GM23338 (cell line): ENCODE results near the gene KIF6. TPM values are rescaled to one million over a fixed set of nuclear protein-coding genes. Genes with fewer than 3 reads are reported as not detected.

Source experiments
- ATAC-seq: fragments of 200-7000 bp; cut with Tn5 transposase; 3 replicates; pipeline ENCODE4 v1.9.1; 2020
- DNase-seq: peaks from one replicate; pipeline ENCODE4 v3.0.0-alpha.2; 2015; ENCODE audit warnings: low spot score
- H2AFZ ChIP-seq: fragments of 200-600 bp; sonication (generic); 2 replicates; pipeline ENCODE4 v1.8.0; 2016; ENCODE audit warnings: antibody characterized with exemption, mild to moderate bottlenecking, moderate library complexity
- H3F3A ChIP-seq: fragments of 200-600 bp; sonication (generic); replicated peaks from 2 replicates; pipeline ENCODE4 v1.8.0; 2017; ENCODE audit warnings: antibody characterized with exemption, mixed run types, low read depth
- H3K27ac ChIP-seq: fragments of 200-600 bp; sonication (generic); 2 replicates; pipeline ENCODE4 v1.6.1; 2016; ENCODE audit warnings: low read depth
- H3K27me3 ChIP-seq: fragments of 200-600 bp; sonication (generic); 2 replicates; pipeline ENCODE4 v1.8.0; 2016; ENCODE audit warnings: mild to moderate bottlenecking, mixed run types, moderate library complexity; ENCODE audit not compliant: insufficient read depth
- H3K36me3 ChIP-seq: fragments of 200-600 bp; sonication (generic); 2 replicates; pipeline ENCODE4 v1.8.0; 2016; ENCODE audit warnings: mild to moderate bottlenecking; ENCODE audit not compliant: insufficient read depth
- H3K4me1 ChIP-seq: fragments of 200-600 bp; sonication (generic); 2 replicates; pipeline ENCODE4 v1.8.0; 2016; ENCODE audit warnings: mild to moderate bottlenecking, moderate library complexity; ENCODE audit not compliant: insufficient read depth
- H3K4me2 ChIP-seq: fragments of 200-600 bp; sonication (generic); 2 replicates; pipeline ENCODE4 v1.7.1; 2017; ENCODE audit warnings: mixed run types
- H3K4me3 ChIP-seq: fragments of 200-600 bp; sonication (generic); 2 replicates; pipeline ENCODE4 v1.6.1; 2016; ENCODE audit warnings: mixed run types
- H3K79me2 ChIP-seq: fragments of 200-600 bp; sonication (generic); replicated peaks from 2 replicates; pipeline ENCODE4 v1.8.0; 2017; ENCODE audit warnings: mild to moderate bottlenecking; ENCODE audit not compliant: insufficient read depth
- H3K9me2 ChIP-seq: fragments of 200-600 bp; sonication (generic); 2 replicates; pipeline ENCODE4 v1.8.0; 2017; ENCODE audit not compliant: insufficient read depth
- H4K20me1 ChIP-seq: fragments of 200-600 bp; sonication (generic); replicated peaks from 2 replicates; pipeline ENCODE4 v1.8.0; 2017; ENCODE audit warnings: mild to moderate bottlenecking; ENCODE audit not compliant: insufficient read depth
- H3K27ac Mint-ChIP-seq: 2 replicates; pipeline ENCODE4 v1.8.0; 2020; ENCODE audit warnings: inconsistent platforms, mild to moderate bottlenecking, moderate library complexity, mixed read lengths
- H3K27me3 Mint-ChIP-seq: 3 replicates; pipeline ENCODE4 v1.8.0; 2022; ENCODE audit warnings: low read depth, mild to moderate bottlenecking, moderate library complexity, mixed read lengths, inconsistent platforms; ENCODE audit not compliant: insufficient read depth, poor library complexity
- H3K36me3 Mint-ChIP-seq: 3 replicates; pipeline ENCODE4 v1.8.0; 2021; ENCODE audit warnings: low read depth, mild to moderate bottlenecking, inconsistent platforms, moderate library complexity, mixed read lengths
- H3K4me1 Mint-ChIP-seq: 3 replicates; pipeline ENCODE4 v1.8.0; 2020; ENCODE audit warnings: mild to moderate bottlenecking, inconsistent platforms, mixed read lengths
- H3K4me3 Mint-ChIP-seq: 3 replicates; pipeline ENCODE4 v1.8.0; 2021; ENCODE audit warnings: moderate library complexity, mild to moderate bottlenecking, inconsistent platforms, mixed read lengths
- H3K9me3 Mint-ChIP-seq: 3 replicates; pipeline ENCODE4 v1.8.0; 2020; ENCODE audit warnings: moderate library complexity, mild to moderate bottlenecking, inconsistent platforms, mixed read lengths
- CTCF ChIP-seq, 2 experiments: fragments of 200-600 bp in 1 of 2; sonication (generic) in 1 of 2; conservative IDR thresholded peaks; 2 replicates each; pipeline versions ENCODE4 v1.5.1 to v1.6.1; 2016 to 2017; ENCODE audit warnings: antibody characterized with exemption in 2 of 2, low read depth in 2 of 2, mild to moderate bottlenecking in 2 of 2, moderate library complexity in 1 of 2
- EZH2phosphoT487 ChIP-seq: fragments of 200-600 bp; sonication (generic); IDR thresholded peaks from one replicate; pipeline ENCODE4 v1.8.1; 2018; ENCODE audit warnings: antibody characterized with exemption; ENCODE audit not compliant: unreplicated experiment
- JUNB ChIP-seq: IDR thresholded peaks from one replicate; pipeline ENCODE4 v1.6.1; 2016; ENCODE audit warnings: antibody characterized with exemption; ENCODE audit not compliant: unreplicated experiment
- ZNF331 ChIP-seq: fragments of 250-450 bp; sonication (Bioruptor Pico); IDR thresholded peaks from 2 replicates; pipeline ENCODE4 v1.5.0; 2020; ENCODE audit warnings: low read depth, mild to moderate bottlenecking, moderate library complexity
- ZNF462 ChIP-seq: fragments of 250-450 bp; sonication (Bioruptor Pico); IDR thresholded peaks from 2 replicates; pipeline ENCODE4 v1.5.0; 2020; ENCODE audit warnings: mild to moderate bottlenecking, moderate library complexity
- polyA plus RNA-seq: library from polyadenylated mRNA; unstranded; fragments of >200 nt; fragmentation: Nextera tagmentation; extraction: Ambion mirVana; gene quantifications from 2 replicates; pipeline ENCODE4 v1.2.1, GENCODE V29; 2016
- total RNA-seq: library from RNA; depleted of rRNA; stranded (reverse); fragments of >200 nt; shearing (Covaris generic); gene quantifications from 2 replicates; pipeline ENCODE4 v1.2.3, GENCODE V29; 2014
- TF ChIP-seq, protein P1 (sequence below): IDR thresholded peaks from one replicate; pipeline ENCODE4 v1.6.1; 2018; ENCODE audit warnings: antibody characterized with exemption; ENCODE audit not compliant: unreplicated experiment
- TF ChIP-seq, protein P2 (sequence below): IDR thresholded peaks from 2 replicates; pipeline ENCODE4 v1.6.1; 2016; ENCODE audit warnings: antibody characterized with exemption

The KIF6 gene
- total and polyA plus RNA-seq, 2 experiments from 2014 or later = 0.87 to 1.7 TPM

DNA sequence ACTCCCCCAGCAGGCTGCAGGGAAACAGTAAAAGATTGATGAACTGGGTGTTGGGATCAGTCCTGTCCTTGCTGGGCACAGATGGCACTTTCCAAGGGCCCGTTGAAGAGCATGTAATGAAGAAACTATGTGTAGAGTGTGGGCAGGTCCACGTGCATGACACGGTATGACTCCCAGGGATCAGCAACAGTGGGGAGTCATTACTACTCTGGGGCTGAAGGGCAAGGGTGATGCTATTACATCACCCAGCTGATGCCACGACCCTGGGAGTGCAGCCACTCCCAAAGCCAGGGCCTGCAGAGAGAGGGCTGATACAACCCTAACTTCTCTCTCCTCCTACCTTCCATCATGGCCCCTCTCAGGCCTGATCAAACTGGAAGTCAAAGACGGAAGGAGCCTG lies 431.1 kb downstream of the KIF6 start:
- ATAC-seq (no peak), DNase-seq (no peak)
- Histone ChIP-seq H3K79me2 (no peaks in the 10 kb centered on the region), H3K27ac (no peak overlapping the region), H2AFZ (no peak overlapping the region), H3F3A (no peaks in the 10 kb centered on the region), H4K20me1 (no peaks in the 10 kb centered on the region), H3K4me2 (no peak overlapping the region), H3K36me3 (no peaks in the 10 kb centered on the region), H3K4me1 (peaks cover 34% of the 10 kb centered on the region), H3K4me3 (no peak overlapping the region), H3K27me3 (no peaks in the 10 kb centered on the region), H3K9me2 (peaks cover 21% of the 10 kb centered on the region)
- no peak overlapping the region for H3K27ac Mint-ChIP-seq
- no peak for TF ChIP-seq CTCF (conservative IDR thresholded peaks at IDR 0.05; ENCODE audit: low read depth in 2 of 2)
- no peak for TF ChIP-seq ZNF331 (CRISPR knock-in tag)
- TF ChIP-seq, protein P1, sequence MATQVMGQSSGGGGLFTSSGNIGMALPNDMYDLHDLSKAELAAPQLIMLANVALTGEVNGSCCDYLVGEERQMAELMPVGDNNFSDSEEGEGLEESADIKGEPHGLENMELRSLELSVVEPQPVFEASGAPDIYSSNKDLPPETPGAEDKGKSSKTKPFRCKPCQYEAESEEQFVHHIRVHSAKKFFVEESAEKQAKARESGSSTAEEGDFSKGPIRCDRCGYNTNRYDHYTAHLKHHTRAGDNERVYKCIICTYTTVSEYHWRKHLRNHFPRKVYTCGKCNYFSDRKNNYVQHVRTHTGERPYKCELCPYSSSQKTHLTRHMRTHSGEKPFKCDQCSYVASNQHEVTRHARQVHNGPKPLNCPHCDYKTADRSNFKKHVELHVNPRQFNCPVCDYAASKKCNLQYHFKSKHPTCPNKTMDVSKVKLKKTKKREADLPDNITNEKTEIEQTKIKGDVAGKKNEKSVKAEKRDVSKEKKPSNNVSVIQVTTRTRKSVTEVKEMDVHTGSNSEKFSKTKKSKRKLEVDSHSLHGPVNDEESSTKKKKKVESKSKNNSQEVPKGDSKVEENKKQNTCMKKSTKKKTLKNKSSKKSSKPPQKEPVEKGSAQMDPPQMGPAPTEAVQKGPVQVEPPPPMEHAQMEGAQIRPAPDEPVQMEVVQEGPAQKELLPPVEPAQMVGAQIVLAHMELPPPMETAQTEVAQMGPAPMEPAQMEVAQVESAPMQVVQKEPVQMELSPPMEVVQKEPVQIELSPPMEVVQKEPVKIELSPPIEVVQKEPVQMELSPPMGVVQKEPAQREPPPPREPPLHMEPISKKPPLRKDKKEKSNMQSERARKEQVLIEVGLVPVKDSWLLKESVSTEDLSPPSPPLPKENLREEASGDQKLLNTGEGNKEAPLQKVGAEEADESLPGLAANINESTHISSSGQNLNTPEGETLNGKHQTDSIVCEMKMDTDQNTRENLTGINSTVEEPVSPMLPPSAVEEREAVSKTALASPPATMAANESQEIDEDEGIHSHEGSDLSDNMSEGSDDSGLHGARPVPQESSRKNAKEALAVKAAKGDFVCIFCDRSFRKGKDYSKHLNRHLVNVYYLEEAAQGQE = no peak
- no peak for TF ChIP-seq EZH2phosphoT487
- TF ChIP-seq, protein P2, sequence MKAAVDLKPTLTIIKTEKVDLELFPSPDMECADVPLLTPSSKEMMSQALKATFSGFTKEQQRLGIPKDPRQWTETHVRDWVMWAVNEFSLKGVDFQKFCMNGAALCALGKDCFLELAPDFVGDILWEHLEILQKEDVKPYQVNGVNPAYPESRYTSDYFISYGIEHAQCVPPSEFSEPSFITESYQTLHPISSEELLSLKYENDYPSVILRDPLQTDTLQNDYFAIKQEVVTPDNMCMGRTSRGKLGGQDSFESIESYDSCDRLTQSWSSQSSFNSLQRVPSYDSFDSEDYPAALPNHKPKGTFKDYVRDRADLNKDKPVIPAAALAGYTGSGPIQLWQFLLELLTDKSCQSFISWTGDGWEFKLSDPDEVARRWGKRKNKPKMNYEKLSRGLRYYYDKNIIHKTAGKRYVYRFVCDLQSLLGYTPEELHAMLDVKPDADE = no peak
- TF ChIP-seq JUNB = no peak
- TF ChIP-seq ZNF462 (CRISPR knock-in tag) = no peak
- H3K27me3 Mint-ChIP-seq = peaks cover 35% of the 10 kb centered on the region
- H3K4me1 Mint-ChIP-seq = peaks cover 30% of the 10 kb centered on the region
- H3K4me3 Mint-ChIP-seq = no peak overlapping the region
- no peaks in the 10 kb centered on the region; the same call in 2 of the 3 replicates for H3K9me3 Mint-ChIP-seq
- H3K36me3 Mint-ChIP-seq = no peaks in the 10 kb centered on the region
